ENCODE measurements around the gene LUZP1. TPM values are rescaled to one million over a fixed set of nuclear protein-coding genes. Genes with fewer than 3 reads are reported as not detected.

The LUZP1 gene
- total RNA-seq, 1 donor from 2014 or later: 33.0 TPM

- Mint-ChIP-seq H3K4me3 (no peak overlapping the region), H3K4me1 (ENCODE audit: unreplicated experiment) (peaks cover 14% of the 10 kb centered on the region), H3K27ac (no peak overlapping the region), H3K27me3 (no peaks in the 10 kb centered on the region), H3K9me3 (no peaks in the 10 kb centered on the region), H3K36me3 (peaks cover 4% of the 10 kb centered on the region)
- no peak for TF ChIP-seq CTCF (conservative IDR thresholded peaks at IDR 0.05)
- DNase-seq (ENCODE audit: extremely low spot score, unreplicated experiment): no peak
Measured at GRCh38 chr1:23159963-23160877, 8.4 kb downstream of the LUZP1 start.

GRCh38 chr1:23156940-23157339 lies 11.7 kb downstream of the LUZP1 start:
- Mint-ChIP-seq H3K27ac (no peak overlapping the region), H3K36me3 (peaks cover 7% of the 10 kb centered on the region), H3K4me3 (no peak overlapping the region)

GRCh38 chr1:23152966-23153684 lies 15.5 kb downstream of the LUZP1 start:
- H3K27me3 Mint-ChIP-seq: no peaks in the 10 kb centered on the region
- H3K27ac Mint-ChIP-seq: no peak overlapping the region
- no peak for TF ChIP-seq CTCF (conservative IDR thresholded peaks at IDR 0.05)
- H3K36me3 Mint-ChIP-seq: peaks cover 7% of the 10 kb centered on the region
- no peak overlapping the region for H3K4me3 Mint-ChIP-seq
- DNase-seq (ENCODE audit: extremely low spot score, unreplicated experiment): no peak
- peaks cover 5% of the 10 kb centered on the region for H3K4me1 Mint-ChIP-seq (ENCODE audit: unreplicated experiment)
- no peaks in the 10 kb centered on the region for H3K9me3 Mint-ChIP-seq

More at GRCh38 chr1:23156940-23157339, 11.7 kb downstream of the LUZP1 start:
- DNase-seq (ENCODE audit: extremely low spot score, unreplicated experiment): no peak
- no peaks in the 10 kb centered on the region for H3K27me3 Mint-ChIP-seq
- H3K4me1 Mint-ChIP-seq (ENCODE audit: unreplicated experiment): peaks cover 3% of the 10 kb centered on the region
- no peak for TF ChIP-seq CTCF (conservative IDR thresholded peaks at IDR 0.05)
- H3K9me3 Mint-ChIP-seq: no peaks in the 10 kb centered on the region

- no peak for TF ChIP-seq CTCF (conservative IDR thresholded peaks at IDR 0.05)
- no peaks in the 10 kb centered on the region for H3K9me3 Mint-ChIP-seq
- H3K27me3 Mint-ChIP-seq: no peaks in the 10 kb centered on the region
- no peak overlapping the region for H3K4me3 Mint-ChIP-seq
- H3K36me3 Mint-ChIP-seq: peaks cover 7% of the 10 kb centered on the region
- no peak for DNase-seq (ENCODE audit: extremely low spot score, unreplicated experiment)
- H3K27ac Mint-ChIP-seq: no peak overlapping the region
- peaks cover 5% of the 10 kb centered on the region for H3K4me1 Mint-ChIP-seq (ENCODE audit: unreplicated experiment)
Measured at GRCh38 chr1:23150742-23151141, 17.9 kb downstream of the LUZP1 start.

GRCh38 chr1:23150125-23150524 lies 18.5 kb downstream of the LUZP1 start:
- peaks cover 7% of the 10 kb centered on the region for H3K36me3 Mint-ChIP-seq
- peaks cover 5% of the 10 kb centered on the region for H3K4me1 Mint-ChIP-seq (ENCODE audit: unreplicated experiment)
- DNase-seq (ENCODE audit: extremely low spot score, unreplicated experiment): no peak
- no peaks in the 10 kb centered on the region for H3K27me3 Mint-ChIP-seq
- H3K9me3 Mint-ChIP-seq: no peaks in the 10 kb centered on the region
- no peak overlapping the region for H3K27ac Mint-ChIP-seq
- no peak overlapping the region for H3K4me3 Mint-ChIP-seq
- TF ChIP-seq CTCF (conservative IDR thresholded peaks at IDR 0.05): no peak

Measured in type B pancreatic cell (in vitro differentiated cells).